GM21526 (cell line): ENCODE measurements around the gene TBX15.
"Not testable (repeated sequence)": the region's sequence is repeated elsewhere in the genome, so short reads cannot be mapped to it uniquely, and the experiment has no call there.

ENCODE experiments used
- ATAC-seq: cut with Tn5 transposase; IDR thresholded peaks from one replicate; pipeline ENCODE4 v1.9.1; 2021; ENCODE audit warnings: moderate library complexity; ENCODE audit not compliant: unreplicated experiment, low FRiP score

Gene TBX15

GRCh38 chr1:118960567-118961136 is 27.5 kb downstream of the TBX15 start:
- ATAC-seq = no peak

DNA sequence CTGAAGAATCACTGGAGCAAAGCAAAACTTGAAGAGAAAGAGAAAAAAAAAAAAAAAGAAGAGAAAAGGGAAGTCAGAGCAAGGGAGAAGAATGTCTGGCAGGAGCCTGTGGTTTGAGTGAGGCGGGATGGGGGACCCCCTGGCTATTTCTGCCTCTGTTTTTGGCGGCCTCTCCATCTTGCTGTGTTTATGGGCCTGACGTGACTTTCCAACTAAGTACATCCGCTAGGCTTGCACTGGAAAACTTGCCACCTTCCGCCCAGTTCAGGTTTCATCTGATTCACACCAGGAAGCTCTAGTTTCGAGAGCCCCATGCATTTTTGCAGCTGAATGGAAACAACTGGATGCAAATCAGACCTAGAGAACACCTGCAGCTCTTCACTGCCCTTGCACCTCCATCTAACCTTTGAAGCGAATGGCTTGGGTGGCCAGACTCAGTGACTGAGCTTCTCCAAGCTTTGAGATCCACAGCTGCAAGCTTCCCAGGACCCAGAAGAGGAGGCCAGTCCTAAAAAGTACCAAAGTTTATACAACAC is 28.0 kb downstream of the TBX15 start:
- peak; percentile 91 for ATAC-seq

GRCh38 chr1:118958937-118959631 is 29.1 kb downstream of the TBX15 start:
- no peak for ATAC-seq

- ATAC-seq = no peak
These were observed 30.0 kb downstream of the TBX15 start for GRCh38 chr1:118958140-118958539.

DNA sequence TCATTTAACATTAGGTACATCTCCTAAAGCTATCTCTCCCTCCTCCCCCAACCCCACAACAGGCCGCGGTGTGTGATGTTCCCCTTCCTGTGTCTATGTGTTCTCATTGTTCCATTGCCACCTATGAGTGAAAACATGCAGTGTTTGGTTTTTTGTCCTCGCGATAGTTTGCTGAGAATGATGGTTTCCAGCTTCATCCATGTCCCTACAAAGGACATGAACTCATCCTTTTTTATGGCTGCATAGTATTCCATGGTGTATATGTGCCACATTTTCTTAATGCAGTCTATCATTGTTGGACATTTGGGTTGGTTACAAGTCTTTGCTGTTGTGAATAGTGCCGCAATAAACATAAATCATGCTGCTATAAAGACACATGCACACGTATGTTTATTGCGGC is 30.6 kb downstream of the TBX15 start:
- ATAC-seq = not testable (repeated sequence)

DNA sequence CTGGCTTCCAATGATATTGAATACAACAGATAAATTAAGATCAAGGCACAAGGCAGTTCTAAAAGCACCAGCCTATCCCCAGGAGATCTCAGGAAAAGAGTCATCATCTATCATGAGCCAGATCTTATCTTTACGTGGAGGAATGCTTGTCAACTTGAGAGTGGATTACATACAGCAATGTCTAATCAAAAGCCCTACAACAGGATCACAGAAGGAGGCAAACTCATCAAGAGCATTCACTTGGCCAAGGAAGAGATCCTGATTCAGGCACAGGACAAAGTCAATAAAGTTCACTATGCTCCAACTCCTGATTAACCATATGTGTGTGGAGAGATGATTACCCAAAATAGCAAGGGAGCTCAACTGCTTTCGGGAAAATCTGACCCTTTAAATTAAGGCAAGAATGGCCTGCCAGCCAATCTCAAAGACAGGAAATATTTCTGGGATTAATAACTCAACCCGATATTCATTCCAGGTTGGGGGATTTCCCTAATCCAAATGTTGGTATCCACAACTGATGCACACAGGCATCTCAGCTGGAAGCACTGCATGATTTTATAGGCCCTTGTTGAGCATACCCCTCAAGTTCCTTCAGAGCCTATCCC is 33.7 kb downstream of the TBX15 start:
- no peak for ATAC-seq

GRCh38 chr1:118951270-118951936 is 36.7 kb downstream of the TBX15 start:
- no peak for ATAC-seq

DNA sequence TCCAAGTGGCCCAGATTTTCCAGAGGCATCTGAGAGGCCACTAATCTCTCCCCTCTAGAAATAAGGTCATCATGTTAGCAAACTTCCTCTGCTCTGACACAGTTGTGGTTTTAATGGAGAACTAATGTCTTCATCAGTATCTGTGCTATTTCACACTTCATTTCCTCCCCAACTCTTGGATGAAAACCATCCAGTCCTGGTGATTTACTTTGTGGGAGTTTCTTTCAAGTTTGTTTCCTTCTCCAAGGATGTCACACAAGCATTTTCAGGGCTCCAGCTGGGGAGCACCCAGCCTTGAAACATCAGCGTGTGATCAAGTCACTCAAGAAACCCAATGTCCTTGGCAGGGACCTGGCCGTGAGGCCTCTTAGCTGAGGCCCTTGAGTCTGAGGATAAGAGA is 38.8 kb downstream of the TBX15 start:
- no peak for ATAC-seq

DNA sequence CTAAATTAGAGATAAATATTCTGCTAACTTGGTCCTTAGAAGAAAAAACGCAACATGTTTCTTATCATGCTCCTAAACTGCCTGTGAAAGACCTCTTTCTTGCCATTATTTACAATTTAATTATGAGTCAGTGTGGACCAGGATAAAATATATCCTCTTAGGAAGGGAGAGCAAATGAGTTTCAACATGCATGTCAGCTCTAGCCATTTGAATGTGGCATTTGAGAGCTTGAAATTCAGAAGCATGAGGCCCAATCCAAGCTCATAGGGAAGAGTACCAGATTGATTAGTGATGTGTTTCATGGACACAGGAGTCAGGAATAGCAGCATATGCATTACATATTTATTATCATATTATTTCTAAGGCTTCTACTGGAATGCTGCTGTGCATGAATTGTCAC is 39.3 kb downstream of the TBX15 start:
- ATAC-seq = no peak

GRCh38 chr1:118948351-118948750 is 39.8 kb downstream of the TBX15 start:
- no peak for ATAC-seq

GRCh38 chr1:118947790-118948189 is 40.4 kb downstream of the TBX15 start:
- no peak for ATAC-seq

DNA sequence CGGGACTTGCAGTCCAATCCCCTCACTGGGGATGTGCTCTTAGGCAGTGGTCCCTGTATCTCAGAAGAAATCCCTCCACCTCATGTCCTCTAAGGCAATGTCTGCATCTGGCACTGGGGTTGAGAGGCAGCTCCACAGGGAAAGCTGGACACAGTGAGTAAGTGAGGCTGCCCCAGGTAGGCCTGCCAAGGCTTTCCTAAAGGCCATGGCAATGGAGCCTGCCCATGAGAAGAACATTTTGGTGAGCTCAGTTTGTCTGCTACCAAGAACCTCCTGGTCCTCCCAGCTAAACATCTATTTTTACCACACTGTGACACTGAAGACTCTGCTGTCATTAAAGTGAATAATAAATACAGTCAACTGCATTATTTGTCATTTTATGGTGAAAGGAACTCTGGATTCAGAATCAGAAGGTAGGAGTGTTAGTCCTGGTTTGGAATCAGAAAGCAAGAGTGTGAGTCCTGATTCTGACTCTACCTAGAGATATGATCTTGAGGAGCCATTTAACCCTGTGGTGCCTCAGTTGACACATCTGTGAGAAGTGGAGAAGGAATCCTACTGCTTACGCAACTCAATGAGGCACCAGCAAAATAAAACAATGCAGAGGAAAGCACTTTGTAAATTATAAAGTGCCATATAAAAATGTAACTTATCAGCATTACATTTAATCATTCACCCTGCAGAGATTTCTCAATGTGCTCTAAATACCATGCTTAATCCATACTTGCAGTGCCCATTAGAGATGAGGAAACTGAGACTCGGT is 41.0 kb downstream of the TBX15 start:
- ATAC-seq = no peak

- ATAC-seq = no peak
These were observed 42.7 kb downstream of the TBX15 start for GRCh38 chr1:118945489-118945888.

- no peak for ATAC-seq
These were observed 43.6 kb downstream of the TBX15 start for GRCh38 chr1:118944546-118944945.

GRCh38 chr1:118944133-118944532 is 44.0 kb downstream of the TBX15 start:
- ATAC-seq = no peak

GRCh38 chr1:118940957-118941356 is 47.2 kb downstream of the TBX15 start:
- ATAC-seq = no peak

DNA sequence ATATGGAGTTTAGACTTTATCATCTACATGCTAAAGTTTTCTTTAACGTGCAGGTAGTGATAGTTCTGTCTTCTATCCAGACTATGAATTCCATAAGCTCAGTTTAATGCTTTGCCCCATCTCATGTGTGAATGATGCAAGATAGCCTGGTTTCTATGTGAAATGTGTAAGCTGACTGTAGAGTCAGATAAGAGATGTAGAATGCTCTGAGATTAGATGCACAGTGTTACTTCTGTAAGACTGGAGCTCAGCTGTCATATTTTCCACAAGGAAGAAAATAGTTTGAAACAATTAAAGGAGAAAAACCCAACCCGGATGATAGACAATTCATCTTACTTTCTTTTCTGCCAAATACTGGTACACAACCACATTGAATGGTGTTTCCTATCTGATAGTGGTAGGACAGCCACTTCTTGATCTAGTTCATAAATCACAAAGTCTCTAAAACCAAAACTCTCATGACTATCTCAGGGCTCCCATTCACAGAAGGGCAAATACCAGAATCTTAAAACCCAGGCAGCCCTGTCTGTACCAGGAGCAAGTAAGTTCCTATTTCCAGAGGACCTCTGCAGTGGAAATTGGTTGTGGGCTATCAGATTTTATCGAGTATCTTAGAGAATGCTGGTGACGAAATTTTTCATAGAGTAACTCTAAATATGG is 50.6 kb downstream of the TBX15 start:
- no peak for ATAC-seq

- ATAC-seq = no peak
These were observed 53.4 kb downstream of the TBX15 start for GRCh38 chr1:118934706-118935105.

GRCh38 chr1:118933051-118933781 is 54.9 kb downstream of the TBX15 start:
- ATAC-seq = no peak
